Measurements from ENCODE around the gene GP5. TPM values are rescaled to one million over a fixed set of nuclear protein-coding genes. Genes with fewer than 3 reads are reported as not detected.

The GP5 gene
- total and polyA plus RNA-seq, 2 donors (not counting 1 experiment from before 2014, with no cell fraction given), result 0.01 to 0.15 TPM

DNA sequence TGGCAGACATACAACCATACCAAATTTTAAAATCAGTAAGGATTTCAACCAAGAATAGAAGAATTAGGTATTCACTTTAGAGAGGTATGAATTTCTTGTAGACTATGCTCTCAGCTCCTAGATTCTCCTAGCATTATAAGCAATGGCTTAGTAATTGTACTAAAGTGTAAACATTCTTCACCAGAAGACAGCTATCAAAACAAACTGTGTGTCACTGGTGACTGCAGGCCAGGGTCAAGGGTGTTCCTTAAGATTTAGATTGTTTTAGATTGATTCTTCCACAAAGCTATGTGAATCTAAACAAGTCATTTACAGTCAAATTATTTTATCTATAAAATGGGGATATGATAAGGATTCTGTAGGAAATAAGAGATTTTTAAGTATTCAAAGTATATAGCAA lies 23.1 kb upstream of the GP5 start:
- no peak overlapping the region for H3K27ac Mint-ChIP-seq
- no peak overlapping the region for H3K4me3 Mint-ChIP-seq
- ATAC-seq (ENCODE audit: low read depth) (no peak), DNase-seq (no peak)
- Histone ChIP-seq H3K9ac (ENCODE audit: low read length) (no peak overlapping the region), H3K9me3 (ENCODE audit: control extremely low read depth in 1 of 3, control insufficient read depth in 2 of 3, insufficient read depth in 1 of 3, low read length in 2 of 3) (no peaks in the 10 kb centered on the region), H3K36me3 (replicated peaks in 1 of 2; ENCODE audit: control extremely low read depth in 1 of 2, control insufficient read depth in 1 of 2, extremely low read depth in 1 of 2, insufficient read depth in 2 of 2, low read length in 1 of 2) (peaks cover 8 to 21% of the 10 kb centered on the region in 2 experiments), H3K4me1 (ENCODE audit: control insufficient read depth in 2 of 2, insufficient read depth in 2 of 2, low read length in 2 of 2) (no peaks in the 10 kb centered on the region), H3K27ac (ENCODE audit: low read length in 2 of 2) (no peak overlapping the region), H3K4me3 (ENCODE audit: control extremely low read depth in 1 of 5, extremely low read depth in 1 of 5, insufficient read depth in 1 of 5, low read depth in 2 of 5, low read length in 4 of 5) (no peak overlapping the region), H3K27me3 (replicated peaks in 1 of 4; ENCODE audit: control extremely low read depth in 1 of 4, control insufficient read depth in 3 of 4, insufficient read depth in 4 of 4, low read length in 3 of 4) (no peaks in the 10 kb centered on the region), H3K4me2 (replicated peaks; ENCODE audit: low read depth, low read length, poor library complexity, severe bottlenecking) (no peak overlapping the region), H4K20me1 (ENCODE audit: control insufficient read depth, insufficient read depth, low read length, poor library complexity, severe bottlenecking) (no peaks in the 10 kb centered on the region), H2AFZ (ENCODE audit: insufficient read depth, low read depth, low read length, poor library complexity, severe bottlenecking) (no peak overlapping the region), H3K79me2 (ENCODE audit: control insufficient read depth, insufficient read depth, low read length) (no peaks in the 10 kb centered on the region)
- no peaks in the 10 kb centered on the region for H3K4me1 Mint-ChIP-seq
- H3K9me3 Mint-ChIP-seq (ENCODE audit: insufficient read depth), result no peaks in the 10 kb centered on the region
- CTCF ChIA-PET, result no interaction called here
- intact Hi-C loops (cut with micrococcal nuclease), result no loop called here
- POLR2A ChIA-PET, result no interaction called here
- no peaks in the 10 kb centered on the region for H3K27me3 Mint-ChIP-seq
- TF ChIP-seq EZH2 (IDR thresholded peaks at IDR 0.05; ENCODE audit: borderline replicate concordance, insufficient read depth, low read depth, low read length, poor library complexity, severe bottlenecking) (no peak), CTCF (IDR thresholded peaks at IDR 0.05) (no peak)

DNA sequence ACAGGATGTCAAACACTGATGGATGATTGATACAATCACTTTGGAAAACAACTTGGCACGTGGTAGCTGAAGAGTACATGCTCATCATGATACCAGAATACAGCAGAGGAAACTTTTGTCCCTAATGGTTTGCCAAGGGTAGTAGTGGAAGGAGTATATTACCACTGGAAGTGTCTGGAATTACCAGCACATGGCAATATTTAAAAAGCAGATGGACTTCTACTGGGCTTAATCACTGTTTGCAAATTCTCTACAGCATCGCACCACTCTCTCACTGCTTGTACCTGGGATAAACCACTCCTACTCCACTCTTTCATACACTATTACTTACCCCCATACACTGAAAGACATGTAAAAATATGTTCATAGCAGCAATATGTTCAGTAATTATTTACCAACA lies 19.6 kb upstream of the GP5 start:
- DNase-seq, result no peak
- intact Hi-C loops (cut with micrococcal nuclease), result no loop called here
- Mint-ChIP-seq H3K9me3 (ENCODE audit: insufficient read depth) (no peaks in the 10 kb centered on the region), H3K4me3 (no peak overlapping the region), H3K27me3 (no peaks in the 10 kb centered on the region), H3K4me1 (no peaks in the 10 kb centered on the region), H3K27ac (no peak overlapping the region)
- Histone ChIP-seq H3K4me1 (ENCODE audit: control insufficient read depth in 2 of 2, insufficient read depth in 2 of 2, low read length in 2 of 2) (no peaks in the 10 kb centered on the region), H3K9ac (ENCODE audit: low read length) (no peak overlapping the region), H2AFZ (ENCODE audit: insufficient read depth, low read depth, low read length, poor library complexity, severe bottlenecking) (no peak overlapping the region), H3K4me3 (ENCODE audit: control extremely low read depth in 1 of 5, extremely low read depth in 1 of 5, insufficient read depth in 1 of 5, low read depth in 2 of 5, low read length in 4 of 5) (no peak overlapping the region), H3K4me2 (replicated peaks; ENCODE audit: low read depth, low read length, poor library complexity, severe bottlenecking) (no peak overlapping the region), H3K27me3 (replicated peaks in 1 of 4; ENCODE audit: control extremely low read depth in 1 of 4, control insufficient read depth in 3 of 4, insufficient read depth in 4 of 4, low read length in 3 of 4) (no peaks in the 10 kb centered on the region), H3K9me3 (ENCODE audit: control extremely low read depth in 1 of 3, control insufficient read depth in 2 of 3, insufficient read depth in 1 of 3, low read length in 2 of 3) (no peaks in the 10 kb centered on the region), H3K27ac (ENCODE audit: low read length in 2 of 2) (no peak overlapping the region), H4K20me1 (ENCODE audit: control insufficient read depth, insufficient read depth, low read length, poor library complexity, severe bottlenecking) (no peaks in the 10 kb centered on the region), H3K36me3 (replicated peaks in 1 of 2; ENCODE audit: control extremely low read depth in 1 of 2, control insufficient read depth in 1 of 2, extremely low read depth in 1 of 2, insufficient read depth in 2 of 2, low read length in 1 of 2) (peaks cover 6% of the 10 kb centered on the region in 2 experiments), H3K79me2 (ENCODE audit: control insufficient read depth, insufficient read depth, low read length) (no peaks in the 10 kb centered on the region)
- POLR2A ChIA-PET, result no interaction called here
- 100% methylated on average over 1 of the region's 2 CpGs for WGBS (ENCODE audit: insufficient coverage)
- CTCF ChIA-PET, result no interaction called here
- TF ChIP-seq EZH2 (IDR thresholded peaks at IDR 0.05; ENCODE audit: borderline replicate concordance, insufficient read depth, low read depth, low read length, poor library complexity, severe bottlenecking), result no peak
- no peak for TF ChIP-seq CTCF (IDR thresholded peaks at IDR 0.05)
- ATAC-seq (ENCODE audit: low read depth), result no peak
